GOT3 (cell line): ENCODE measurements around the gene KRTAP9-8.
"Not testable (repeated sequence)": the region's sequence is repeated elsewhere in the genome, so short reads cannot be mapped to it uniquely, and the experiment has no call there.

Source experiments
- DNase-seq: peaks from one replicate; lab custom pipeline; 2025; ENCODE audit warnings: mixed read lengths; lab: John Stamatoyannopoulos, UW

KRTAP9-8 gene

GRCh38 chr17:41255381-41256290 lies 17.8 kb downstream of the KRTAP9-8 start, which contains the start of gene KRTAP9-9:
Gene KRTAP9-9 (plus strand): TSS chr17:41255384.
- not testable (repeated sequence) for DNase-seq

- no peak for DNase-seq
Observed at GRCh38 chr17:41256291-41256685, 18.5 kb downstream of the KRTAP9-8 start.

- DNase-seq, result no peak
Observed at GRCh38 chr17:41258406-41258805, 20.6 kb downstream of the KRTAP9-8 start.

GRCh38 chr17:41263212-41263611 lies 25.4 kb downstream of the KRTAP9-8 start:
- DNase-seq, result no peak

- DNase-seq, result no peak
Observed at GRCh38 chr17:41264599-41264998, 26.8 kb downstream of the KRTAP9-8 start.

- no peak for DNase-seq
Observed at GRCh38 chr17:41265078-41265477, 27.3 kb downstream of the KRTAP9-8 start, which contains the start of gene KRTAP9-6. Gene KRTAP9-6 (plus strand): TSS chr17:41265378. CDS start chr17:41265378, 0 bp downstream.

GRCh38 chr17:41267711-41268110 lies 29.9 kb downstream of the KRTAP9-8 start:
- no peak for DNase-seq

- DNase-seq, result not testable (repeated sequence)
Observed at GRCh38 chr17:41271323-41271722, 33.5 kb downstream of the KRTAP9-8 start.

- DNase-seq, result no peak
Observed at GRCh38 chr17:41271858-41272257, 34.1 kb downstream of the KRTAP9-8 start.

GRCh38 chr17:41275648-41276190 lies 37.9 kb downstream of the KRTAP9-8 start, which contains the start of gene KRTAP9-7:
Gene KRTAP9-7 (plus strand): TSS chr17:41275698. CDS start chr17:41275698, 0 bp downstream.
- not testable (repeated sequence) for DNase-seq

GRCh38 chr17:41278176-41278955 lies 40.6 kb downstream of the KRTAP9-8 start:
- no peak for DNase-seq

- no peak for DNase-seq
Observed at GRCh38 chr17:41284043-41284442, 46.2 kb downstream of the KRTAP9-8 start.

- no peak for DNase-seq
Observed at GRCh38 chr17:41284546-41284945, 46.7 kb downstream of the KRTAP9-8 start.

- DNase-seq, result no peak
Observed at GRCh38 chr17:41287050-41287449, 49.3 kb downstream of the KRTAP9-8 start.
